ENCODE data around the gene TULP4. TPM values are rescaled to one million over a fixed set of nuclear protein-coding genes. Genes with fewer than 3 reads are reported as not detected.

TULP4 gene
- total and polyA plus RNA-seq, 7 donors = 2.4 to 142 (median 98.7) TPM

- intact Hi-C loops (cut with DNase I) = no loop called here
- no peak overlapping the region for H3K4me3 ChIP-seq
- H3K36me3 ChIP-seq = no peaks in the 10 kb centered on the region
- DNase-seq = no peak
- TF ChIP-seq POLR2AphosphoS5 (IDR thresholded peaks at IDR 0.05) (no peak), CTCF (IDR thresholded peaks at IDR 0.05) (no peak), EP300 (IDR thresholded peaks at IDR 0.05) (no peak), POLR2A (IDR thresholded peaks at IDR 0.05) (no peak)
- H3K9me3 ChIP-seq = no peaks in the 10 kb centered on the region
- 77 to 87% methylated on average over 7 of the region's 7 CpGs for WGBS, 2 donors
- H3K27ac ChIP-seq = no peak overlapping the region
- no peaks in the 10 kb centered on the region for H3K27me3 ChIP-seq
- H3K4me1 ChIP-seq = peaks cover 0 to 8% (median 3%) of the 10 kb centered on the region in 4 donors
Observed at GRCh38 chr6:158303210-158303731, 9.0 kb upstream of the TULP4 start.

- no peak for TF ChIP-seq EP300 (IDR thresholded peaks at IDR 0.05)
- no peak for TF ChIP-seq CTCF (IDR thresholded peaks at IDR 0.05)
- no peak for TF ChIP-seq POLR2A (IDR thresholded peaks at IDR 0.05)
- TF ChIP-seq POLR2AphosphoS5 (IDR thresholded peaks at IDR 0.05) = no peak
Observed at GRCh38 chr6:158304254-158304653, 8.0 kb upstream of the TULP4 start.

GRCh38 chr6:158309814-158310213 lies 2.5 kb upstream of the TULP4 start:
- no peak for TF ChIP-seq POLR2A (IDR thresholded peaks at IDR 0.05)
- TF ChIP-seq EP300 (IDR thresholded peaks at IDR 0.05) = no peak
- no peak for TF ChIP-seq POLR2AphosphoS5 (IDR thresholded peaks at IDR 0.05)
- no peak for TF ChIP-seq CTCF (IDR thresholded peaks at IDR 0.05)
- peaks cover 0 to 7% (median 0%) of the 10 kb centered on the region in 4 donors for H3K36me3 ChIP-seq
- H3K9me3 ChIP-seq = no peaks in the 10 kb centered on the region
- H3K4me1 ChIP-seq = no peaks in the 10 kb centered on the region
- intact Hi-C loops (cut with DNase I) = no loop called here
- no peak overlapping the region for H3K27ac ChIP-seq
- WGBS, 2 donors = 91 to 96% methylated on average over 5 of the region's 5 CpGs
- DNase-seq = no peak
- no peaks in the 10 kb centered on the region for H3K27me3 ChIP-seq
- no peak overlapping the region for H3K4me3 ChIP-seq

More at GRCh38 chr6:158304254-158304653, 8.0 kb upstream of the TULP4 start:
- H3K9me3 ChIP-seq = no peaks in the 10 kb centered on the region
- H3K4me1 ChIP-seq = peaks cover 0 to 8% (median 3%) of the 10 kb centered on the region in 4 donors
- H3K27me3 ChIP-seq = no peaks in the 10 kb centered on the region
- H3K27ac ChIP-seq = no peak overlapping the region
- no peak for DNase-seq
- no peak overlapping the region for H3K4me3 ChIP-seq
- H3K36me3 ChIP-seq = no peaks in the 10 kb centered on the region
- intact Hi-C loops (cut with DNase I) = no loop called here

GRCh38 chr6:158311193-158311592 lies 1.1 kb upstream of the TULP4 start:
- Histone ChIP-seq H3K27me3 (no peaks in the 10 kb centered on the region), H3K27ac (no peak overlapping the region), H3K4me1 (no peaks in the 10 kb centered on the region), H3K9me3 (no peaks in the 10 kb centered on the region), H3K36me3 (peaks cover 0 to 7% (median 0%) of the 10 kb centered on the region in 4 donors), H3K4me3 (no peak overlapping the region)
- DNase-seq = no peak
- intact Hi-C loops (cut with DNase I) = no loop called here
- TF ChIP-seq POLR2AphosphoS5 (IDR thresholded peaks at IDR 0.05) (no peak), CTCF (IDR thresholded peaks at IDR 0.05) (no peak), EP300 (IDR thresholded peaks at IDR 0.05) (no peak), POLR2A (IDR thresholded peaks at IDR 0.05) (no peak)
- WGBS, 2 donors = 78 to 84% methylated on average over 8 of the region's 8 CpGs

- no peaks in the 10 kb centered on the region for H3K27me3 ChIP-seq
- H3K4me1 ChIP-seq = no peaks in the 10 kb centered on the region
- peaks cover 0 to 2% (median 0%) of the 10 kb centered on the region in 4 donors for H3K9me3 ChIP-seq
- no peak overlapping the region for H3K4me3 ChIP-seq
- no peak overlapping the region for H3K27ac ChIP-seq
- DNase-seq = no peak
- peaks cover 0 to 7% (median 0%) of the 10 kb centered on the region in 4 donors for H3K36me3 ChIP-seq
- WGBS, 2 donors = 83% methylated on average over 4 of the region's 4 CpGs
- TF ChIP-seq POLR2AphosphoS5 (IDR thresholded peaks at IDR 0.05) = no peak
- TF ChIP-seq POLR2A (IDR thresholded peaks at IDR 0.05) = no peak
- no peak for TF ChIP-seq CTCF (IDR thresholded peaks at IDR 0.05)
- no peak for TF ChIP-seq EP300 (IDR thresholded peaks at IDR 0.05)
- intact Hi-C loops (cut with DNase I) = no loop called here
Observed at GRCh38 chr6:158311626-158312025, 639 bp upstream of the TULP4 start.

Measured in sigmoid colon (tissue), 7 donors.